SU-DHL-6 (cell line): ENCODE measurements around the gene EME2.

Source experiments
- H2AFZ ChIP-seq: fragments of 200-600 bp; sonication (generic); 2 replicates; pipeline ENCODE4 v1.6.1; 2014; ENCODE audit warnings: low read depth, mild to moderate bottlenecking, moderate library complexity, mixed read lengths, antibody characterized with exemption, low read length; ENCODE audit not compliant: severe bottlenecking
- H3F3A ChIP-seq: fragments of 200-600 bp; shearing (Covaris generic); 2 replicates; pipeline ENCODE4 v1.6.0; 2016; ENCODE audit warnings: antibody characterized with exemption, mild to moderate bottlenecking; ENCODE audit not compliant: insufficient read depth
- H3K27ac ChIP-seq: fragments of 200-600 bp; sonication (generic); 2 replicates; pipeline ENCODE4 v1.5.1; 2016; ENCODE audit warnings: low read depth, mild to moderate bottlenecking, low read length, moderate library complexity, mixed read lengths
- H3K27me3 ChIP-seq: fragments of 200-600 bp; sonication (generic), shearing (Covaris generic); 2 replicates; pipeline ENCODE4 v1.6.0; 2014; ENCODE audit warnings: mild to moderate bottlenecking, low read length
- H3K36me3 ChIP-seq: fragments of 200-600 bp; sonication (generic); 2 replicates; pipeline ENCODE4 v1.6.1; 2014; ENCODE audit warnings: mild to moderate bottlenecking, low read length, mixed read lengths
- H3K4me2 ChIP-seq: fragments of 300-600, 200-600 bp; shearing (Covaris generic), sonication (generic); 2 replicates; pipeline ENCODE4 v1.6.0; 2014; ENCODE audit warnings: low read length, low read depth, mild to moderate bottlenecking; ENCODE audit not compliant: poor library complexity, severe bottlenecking
- H3K4me3 ChIP-seq: fragments of 200-600 bp; sonication (generic); 2 replicates; pipeline ENCODE4 v1.5.1; 2014; ENCODE audit warnings: antibody characterized with exemption, low read length, mild to moderate bottlenecking, mixed read lengths; ENCODE audit not compliant: insufficient read depth, poor library complexity, severe bottlenecking
- H3K79me2 ChIP-seq: fragments of 200-600 bp; sonication (generic); 2 replicates; pipeline ENCODE4 v1.6.1; 2014; ENCODE audit warnings: mild to moderate bottlenecking, low read length, moderate library complexity; ENCODE audit not compliant: insufficient read depth
- H3K9ac ChIP-seq: fragments of 200-600 bp; sonication (generic); 2 replicates; pipeline ENCODE4 v1.7.0; 2014; ENCODE audit warnings: mild to moderate bottlenecking, low read length
- H3K9me2 ChIP-seq: fragments of 200-600 bp; sonication (generic); replicated peaks from 2 replicates; pipeline ENCODE4 v1.6.1; 2014; ENCODE audit warnings: low read length; ENCODE audit not compliant: insufficient read depth
- H3K9me3 ChIP-seq: fragments of 200-600 bp; sonication (generic); 2 replicates; pipeline ENCODE4 v1.6.1; 2014; ENCODE audit warnings: low read length, mixed read lengths; ENCODE audit not compliant: insufficient read depth
- H4K20me1 ChIP-seq: fragments of 200-600 bp; sonication (generic); 2 replicates; pipeline ENCODE4 v1.6.1; 2014; ENCODE audit warnings: low read depth, mild to moderate bottlenecking, antibody characterized with exemption, low read length, moderate library complexity, mixed read lengths
- EZH2phosphoT487 ChIP-seq: fragments of 200-600 bp; sonication (generic), shearing (Covaris generic); conservative IDR thresholded peaks from 2 replicates; pipeline ENCODE4 v1.6.1; 2018; ENCODE audit warnings: mild to moderate bottlenecking, antibody characterized with exemption, low read length, moderate library complexity, mixed read lengths
- TF ChIP-seq, protein P1 (sequence below): fragments of 200-600 bp; sonication (generic); IDR thresholded peaks from one replicate; pipeline ENCODE4 v1.5.1; 2017; ENCODE audit warnings: antibody characterized with exemption, mild to moderate bottlenecking, low read length, moderate library complexity; ENCODE audit not compliant: insufficient read depth, poor library complexity, severe bottlenecking

EME2 gene

DNA sequence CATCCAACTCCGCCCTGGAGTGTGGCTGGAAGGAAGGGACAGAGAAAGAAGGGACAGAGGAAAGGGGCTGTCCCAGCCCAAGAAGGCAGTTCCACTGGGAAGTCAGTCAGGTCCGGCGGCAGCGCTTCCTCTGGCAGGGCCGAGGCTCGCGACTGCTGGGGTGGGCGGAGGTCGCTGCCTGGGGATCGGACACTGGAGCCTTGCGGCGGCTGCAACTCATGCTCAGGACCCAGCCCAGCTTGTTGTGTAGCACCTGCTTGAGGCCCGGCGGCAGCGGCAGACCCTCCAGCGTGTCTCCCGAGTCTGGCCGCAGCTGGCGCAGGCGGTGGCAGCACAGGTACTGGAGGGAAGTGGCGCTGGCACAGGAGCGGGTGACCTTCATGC is 4.4 kb downstream of the EME2 start:
- Histone ChIP-seq H3K27ac (no peak overlapping the region), H3K36me3 (no peaks in the 10 kb centered on the region), H3K27me3 (no peaks in the 10 kb centered on the region), H3K4me2 (no peak overlapping the region), H3K9me2 (no peaks in the 10 kb centered on the region), H3F3A (peaks cover 6% of the 10 kb centered on the region; the same call in 1 of the 2 replicates), H2AFZ (no peak overlapping the region), H3K79me2 (peaks cover 14% of the 10 kb centered on the region), H3K4me3 (no peak overlapping the region), H3K9me3 (no peaks in the 10 kb centered on the region), H4K20me1 (no peaks in the 10 kb centered on the region), H3K9ac (no peak overlapping the region)
- TF ChIP-seq, protein P1, sequence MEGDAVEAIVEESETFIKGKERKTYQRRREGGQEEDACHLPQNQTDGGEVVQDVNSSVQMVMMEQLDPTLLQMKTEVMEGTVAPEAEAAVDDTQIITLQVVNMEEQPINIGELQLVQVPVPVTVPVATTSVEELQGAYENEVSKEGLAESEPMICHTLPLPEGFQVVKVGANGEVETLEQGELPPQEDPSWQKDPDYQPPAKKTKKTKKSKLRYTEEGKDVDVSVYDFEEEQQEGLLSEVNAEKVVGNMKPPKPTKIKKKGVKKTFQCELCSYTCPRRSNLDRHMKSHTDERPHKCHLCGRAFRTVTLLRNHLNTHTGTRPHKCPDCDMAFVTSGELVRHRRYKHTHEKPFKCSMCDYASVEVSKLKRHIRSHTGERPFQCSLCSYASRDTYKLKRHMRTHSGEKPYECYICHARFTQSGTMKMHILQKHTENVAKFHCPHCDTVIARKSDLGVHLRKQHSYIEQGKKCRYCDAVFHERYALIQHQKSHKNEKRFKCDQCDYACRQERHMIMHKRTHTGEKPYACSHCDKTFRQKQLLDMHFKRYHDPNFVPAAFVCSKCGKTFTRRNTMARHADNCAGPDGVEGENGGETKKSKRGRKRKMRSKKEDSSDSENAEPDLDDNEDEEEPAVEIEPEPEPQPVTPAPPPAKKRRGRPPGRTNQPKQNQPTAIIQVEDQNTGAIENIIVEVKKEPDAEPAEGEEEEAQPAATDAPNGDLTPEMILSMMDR, result no peak
- no peak for TF ChIP-seq EZH2phosphoT487

DNA sequence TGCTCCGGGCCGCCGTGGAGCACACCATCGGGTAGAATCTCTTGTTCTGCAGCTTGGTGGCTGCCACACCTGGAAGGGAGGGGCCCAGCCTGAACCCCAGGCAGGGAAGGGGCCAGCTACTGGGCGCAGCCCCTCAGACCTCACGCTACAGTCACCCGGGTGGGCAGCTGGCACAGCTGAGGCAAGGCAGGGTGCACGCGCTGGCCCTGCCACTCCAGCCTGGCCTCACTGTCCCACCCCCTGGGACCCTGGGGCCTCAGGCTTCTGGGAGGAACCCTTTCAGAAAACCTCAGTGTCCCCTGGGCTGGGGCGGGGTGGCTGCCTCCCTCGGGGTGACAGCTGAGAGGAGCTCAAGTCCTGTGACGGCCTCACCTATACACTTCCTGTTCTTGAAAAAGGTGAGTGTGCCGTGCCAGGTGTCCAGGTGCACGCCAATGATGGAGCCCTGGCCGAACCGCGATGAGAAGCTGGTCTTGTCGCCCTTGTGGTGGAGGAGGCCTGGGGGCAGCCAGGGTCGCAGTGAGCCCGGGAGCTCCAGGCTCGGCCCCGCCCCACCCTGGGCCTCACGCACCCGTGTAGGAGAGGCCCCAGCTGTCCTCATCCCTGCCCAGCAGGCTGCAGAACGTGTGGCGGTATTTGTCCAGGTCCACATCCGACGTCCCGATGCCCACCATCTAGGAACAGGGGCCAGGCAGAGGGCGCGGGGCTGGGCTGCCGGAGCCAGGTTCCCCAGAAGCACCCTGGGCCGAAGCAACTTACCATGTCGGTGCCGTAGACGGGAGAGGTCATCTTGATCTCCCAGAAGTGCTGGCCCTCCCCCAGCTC is 5.0 kb downstream of the EME2 start:
- Histone ChIP-seq H3K36me3 (no peaks in the 10 kb centered on the region), H3K4me2 (no peak overlapping the region), H4K20me1 (no peaks in the 10 kb centered on the region), H3K27me3 (no peaks in the 10 kb centered on the region), H2AFZ (no peak overlapping the region), H3F3A (no peaks in the 10 kb centered on the region), H3K27ac (no peak overlapping the region), H3K9me3 (no peaks in the 10 kb centered on the region), H3K9ac (no peak overlapping the region), H3K4me3 (no peak overlapping the region), H3K9me2 (no peaks in the 10 kb centered on the region), H3K79me2 (peaks cover 8% of the 10 kb centered on the region; the same call in 1 of the 2 replicates)
- TF ChIP-seq, protein P1, result no peak
- TF ChIP-seq EZH2phosphoT487, result no peak

- Histone ChIP-seq H2AFZ (no peak overlapping the region), H3K9ac (no peak overlapping the region), H3K9me3 (no peaks in the 10 kb centered on the region), H3K79me2 (peaks cover 11% of the 10 kb centered on the region), H3K9me2 (no peaks in the 10 kb centered on the region), H3K27ac (no peak overlapping the region), H4K20me1 (no peaks in the 10 kb centered on the region), H3K36me3 (no peaks in the 10 kb centered on the region), H3F3A (no peaks in the 10 kb centered on the region), H3K4me3 (no peak overlapping the region), H3K27me3 (no peaks in the 10 kb centered on the region), H3K4me2 (no peak overlapping the region)
- TF ChIP-seq, protein P1, result no peak
- no peak for TF ChIP-seq EZH2phosphoT487
These were observed 5.9 kb downstream of the EME2 start for GRCh38 chr16:1778200-1779179.
